ENCODE results near the gene C5orf47.

GRCh38 chr5:174030286-174030685, 41.3 kb downstream of the C5orf47 start:
- TF ChIP-seq POLR2AphosphoS5 (IDR thresholded peaks at IDR 0.05; ENCODE audit: low read depth, low read length) (no peak), TAF1 (IDR thresholded peaks at IDR 0.05; ENCODE audit: borderline replicate concordance, insufficient read depth, low read length) (no peak), REST (IDR thresholded peaks at IDR 0.05; ENCODE audit: insufficient read depth in 1 of 2, low read depth in 2 of 2, low read length in 2 of 2) (no peak)

Data from PFSK-1 (cell line).